ENCODE measurements around the gene GPR137B.

The GPR137B gene

DNA sequence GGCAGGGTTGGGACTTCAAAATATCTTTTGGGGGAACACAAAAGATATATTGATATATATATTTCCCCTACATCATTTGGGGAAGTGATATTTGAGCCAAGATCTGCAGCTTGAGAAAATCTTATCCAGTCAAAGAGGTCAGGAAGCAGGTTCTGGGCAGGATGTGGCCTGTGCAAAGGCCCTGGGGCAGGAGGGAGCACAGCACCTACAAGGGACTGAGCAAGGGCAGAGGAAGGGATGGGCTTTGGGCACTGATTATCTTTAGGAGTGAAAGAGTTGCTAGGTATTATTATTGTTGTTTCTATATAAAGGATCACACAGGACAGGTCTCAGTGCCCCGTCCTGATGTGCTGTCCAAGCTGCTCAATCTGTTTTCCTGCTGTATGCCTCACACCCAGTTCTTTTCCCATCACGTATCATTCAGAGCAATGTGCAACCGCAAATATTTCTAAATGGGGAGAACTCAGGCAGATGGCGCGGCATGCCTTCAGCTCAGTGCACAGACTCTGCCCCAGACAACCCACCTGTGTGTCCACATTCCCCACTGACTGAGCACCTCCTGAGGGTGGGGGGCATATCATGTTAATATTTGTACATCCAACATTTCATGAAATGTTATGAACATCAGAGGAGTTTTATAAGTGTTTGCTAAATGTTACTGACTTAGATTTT lies 28.1 kb upstream of the GPR137B start:
- no peak for DNase-seq

DNA sequence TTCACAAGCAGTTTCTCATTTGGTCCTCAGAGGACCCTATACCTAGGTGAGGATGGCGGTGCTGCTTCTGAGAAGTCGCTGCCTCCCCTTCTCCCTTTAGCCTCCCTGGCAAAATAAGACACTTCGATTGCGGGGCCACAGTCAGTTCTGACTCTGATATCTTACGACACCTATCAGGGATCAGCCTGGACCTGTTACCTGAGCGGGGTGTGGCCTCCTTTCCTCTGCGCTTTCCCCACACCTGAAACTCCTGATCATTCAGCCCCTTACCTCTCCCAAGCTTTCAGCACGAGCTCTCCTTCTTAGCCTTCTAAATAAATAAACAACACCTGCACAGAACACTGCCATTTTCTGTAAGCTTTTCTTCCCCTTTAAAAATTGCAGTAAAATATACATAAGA lies 24.6 kb upstream of the GPR137B start:
- DNase-seq: no peak

DNA sequence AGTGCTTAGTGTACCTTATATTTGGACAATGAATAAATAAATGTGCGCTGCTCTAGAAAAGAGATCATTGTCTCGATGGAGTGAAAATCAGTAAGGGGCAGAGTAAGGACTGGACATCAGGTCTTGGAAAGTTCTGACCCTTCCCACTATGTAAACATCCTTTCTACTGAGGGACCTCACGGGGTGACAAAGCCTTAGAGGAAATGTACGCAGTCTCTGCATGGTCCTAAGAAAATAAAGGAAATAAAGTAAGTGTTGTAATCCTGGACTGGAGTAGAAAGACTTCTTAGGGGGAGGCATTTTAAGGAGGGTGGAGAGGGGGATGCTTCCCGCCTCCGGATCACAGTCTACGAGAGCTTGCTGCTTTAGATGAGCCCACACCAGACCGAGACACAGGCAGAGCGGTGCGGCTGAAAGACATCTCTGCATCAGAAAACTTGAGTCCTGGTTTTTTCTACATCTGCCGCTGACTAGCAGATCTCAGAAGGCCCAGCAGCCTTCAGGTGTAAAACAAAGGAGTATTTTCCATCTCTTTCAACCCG lies 22.3 kb upstream of the GPR137B start:
- no peak for DNase-seq

DNA sequence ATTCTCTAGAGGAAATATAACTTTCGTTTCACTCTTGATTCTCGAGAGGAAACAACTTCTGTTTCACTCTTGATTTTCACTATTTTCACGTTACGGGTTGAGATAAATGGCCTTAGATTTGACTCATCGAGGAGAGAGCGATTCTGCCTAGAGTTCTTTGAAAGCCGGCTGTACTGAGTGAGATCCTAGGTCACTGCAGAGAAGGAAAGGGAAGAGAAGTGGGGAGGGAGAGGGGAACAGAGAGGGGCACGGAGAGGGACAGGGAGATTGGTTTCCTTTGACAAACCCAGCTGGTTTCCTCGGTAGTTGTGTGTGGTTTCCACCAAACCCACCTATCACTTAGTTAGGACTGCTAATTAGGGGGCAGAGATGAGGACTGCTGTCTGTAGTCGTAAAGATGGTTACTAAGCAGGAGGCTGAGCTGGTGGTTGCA lies 21.6 kb upstream of the GPR137B start:
- DNase-seq: no peak

DNA sequence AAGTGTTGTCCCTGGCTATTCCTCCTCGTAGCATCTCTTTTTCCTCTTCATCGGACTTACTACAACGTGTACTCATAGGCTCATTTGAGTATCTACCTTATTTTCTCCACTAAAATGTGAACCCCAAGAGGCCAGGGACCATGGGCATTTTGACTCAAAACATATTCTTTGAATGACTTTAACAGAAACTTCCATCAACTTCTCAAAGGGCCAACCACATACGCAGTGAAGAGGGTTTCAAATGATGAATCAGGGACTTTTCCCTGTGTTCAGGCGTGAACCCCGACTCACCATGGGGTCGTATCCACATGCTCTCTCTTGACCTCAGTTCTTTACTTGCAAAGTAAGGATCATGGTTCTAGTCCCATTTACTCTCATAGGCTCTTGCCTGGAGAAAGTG lies 20.2 kb upstream of the GPR137B start:
- DNase-seq: no peak

DNA sequence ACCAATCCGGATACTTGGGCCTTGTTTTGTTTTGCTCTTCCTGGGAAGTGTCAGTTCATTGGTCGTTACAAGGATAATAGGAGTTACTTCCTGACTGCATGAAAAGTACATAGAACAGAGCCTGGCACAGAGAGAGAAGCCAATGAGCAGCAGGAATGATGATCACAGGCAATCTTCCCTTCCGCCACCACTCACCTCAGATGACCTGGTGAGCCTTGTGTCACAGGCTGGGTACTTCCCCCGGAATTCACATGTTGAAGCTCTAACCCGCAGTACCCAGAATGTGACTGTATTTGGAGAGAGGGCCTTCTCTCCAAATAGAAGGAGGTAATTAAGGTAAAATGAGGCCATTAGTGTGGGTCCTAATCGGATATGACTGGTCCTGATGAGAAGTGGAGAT lies 18.8 kb upstream of the GPR137B start:
- no peak for DNase-seq

DNA sequence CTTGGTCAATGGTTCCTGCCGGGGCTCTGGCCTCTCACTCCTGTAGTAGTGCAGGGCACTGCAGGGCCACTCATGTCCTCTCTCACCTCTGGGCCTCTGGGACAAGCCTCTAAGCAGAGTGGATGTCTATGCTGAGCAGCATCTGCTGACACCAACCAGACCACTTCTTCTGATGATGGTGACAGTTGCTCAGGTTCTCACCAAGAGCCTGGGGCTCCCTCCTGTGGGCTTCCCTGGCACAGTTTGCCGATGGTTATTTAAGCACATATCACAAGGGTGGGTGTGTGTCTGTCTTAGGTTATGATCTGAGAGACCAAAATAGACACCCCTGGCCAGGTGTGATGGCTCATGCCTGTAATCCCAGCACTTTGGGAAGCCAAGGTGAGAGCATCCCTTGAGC lies 17.4 kb upstream of the GPR137B start:
- DNase-seq: no peak

- DNase-seq: no peak
Measured at GRCh38 chr1:236127045-236127444, 15.3 kb upstream of the GPR137B start.

DNA sequence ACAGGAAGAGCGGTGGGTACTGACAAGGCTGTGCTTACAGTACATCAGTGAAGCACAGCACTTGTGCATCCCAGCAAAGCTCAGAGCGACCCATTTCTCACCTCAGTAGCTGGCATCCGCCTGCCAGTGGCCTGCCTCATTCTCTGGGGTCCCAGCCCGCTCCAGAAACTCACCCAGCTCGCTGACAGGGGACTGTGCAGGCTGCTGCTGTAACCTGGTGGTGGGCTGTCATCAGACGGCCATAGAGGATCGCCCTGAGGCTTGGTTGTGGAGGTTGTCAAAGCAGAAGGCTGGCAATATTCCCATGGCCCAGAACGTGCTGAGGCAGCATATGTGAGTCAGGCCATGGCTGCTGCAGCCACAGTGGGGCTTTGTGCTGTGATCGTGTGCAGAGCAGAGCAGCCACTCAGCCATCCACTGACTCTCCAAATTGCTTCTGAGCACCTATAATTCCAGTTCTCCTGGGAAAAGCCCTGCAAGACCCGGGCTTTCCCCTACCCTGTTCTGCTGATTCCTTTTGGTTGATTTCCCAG lies 13.6 kb upstream of the GPR137B start:
- no peak for DNase-seq

DNA sequence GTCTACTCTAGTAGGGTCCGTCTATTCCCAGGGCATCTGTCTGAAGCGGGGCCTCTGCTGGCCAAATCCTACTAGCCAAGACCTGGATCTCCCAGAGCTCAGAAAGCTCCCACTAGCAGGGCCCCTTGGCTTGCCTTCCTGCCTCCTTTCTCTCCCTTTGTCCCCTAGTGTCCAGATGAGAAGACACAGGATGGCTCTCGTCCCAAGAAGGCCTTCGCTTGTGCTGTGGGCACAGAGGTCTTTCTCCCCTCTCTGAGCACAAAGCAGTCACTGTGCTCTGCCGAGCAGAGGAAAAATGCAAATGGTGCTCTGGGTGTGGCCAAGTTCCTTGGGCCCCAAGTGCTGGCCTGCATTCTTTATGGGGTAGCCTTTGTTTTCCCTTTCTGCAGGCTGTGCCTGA lies 13.0 kb upstream of the GPR137B start:
- no peak for DNase-seq

GRCh38 chr1:236130372-236130771 lies 12.0 kb upstream of the GPR137B start:
- no peak for DNase-seq

DNA sequence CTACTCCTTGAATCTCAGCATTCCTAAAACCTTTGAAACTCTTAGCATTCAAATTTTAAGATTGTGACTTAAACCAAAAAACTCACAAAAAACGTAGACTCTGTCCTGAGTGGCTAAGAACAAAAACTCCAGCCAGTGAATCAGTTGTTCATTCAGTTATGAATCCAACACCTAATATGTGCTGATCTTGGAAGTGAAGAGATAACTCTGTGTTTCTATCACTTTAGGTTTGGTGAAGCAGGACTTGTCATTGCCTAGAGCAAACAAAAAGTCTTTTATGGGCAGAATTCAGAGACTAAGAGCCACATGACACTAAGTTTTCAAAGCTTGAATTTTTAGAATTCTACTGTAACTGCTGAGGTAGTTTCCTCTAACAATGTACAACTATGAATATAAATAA lies 10.4 kb upstream of the GPR137B start:
- no peak for DNase-seq

- DNase-seq: no peak
Measured at GRCh38 chr1:236132420-236133046, 9.8 kb upstream of the GPR137B start.

GRCh38 chr1:236133339-236133738 lies 9.0 kb upstream of the GPR137B start:
- no peak for DNase-seq

GRCh38 chr1:236133802-236134201 lies 8.5 kb upstream of the GPR137B start:
- DNase-seq: no peak

- no peak for DNase-seq
Measured at GRCh38 chr1:236137285-236137852, 5.0 kb upstream of the GPR137B start.

GRCh38 chr1:236139495-236139894 lies 2.8 kb upstream of the GPR137B start:
- no peak for DNase-seq

- DNase-seq: no peak
Measured at GRCh38 chr1:236140705-236141446, 1.5 kb upstream of the GPR137B start.

GRCh38 chr1:236141447-236142252 lies 689 bp upstream of the GPR137B start:
- DNase-seq: peak; percentile 23

DNA sequence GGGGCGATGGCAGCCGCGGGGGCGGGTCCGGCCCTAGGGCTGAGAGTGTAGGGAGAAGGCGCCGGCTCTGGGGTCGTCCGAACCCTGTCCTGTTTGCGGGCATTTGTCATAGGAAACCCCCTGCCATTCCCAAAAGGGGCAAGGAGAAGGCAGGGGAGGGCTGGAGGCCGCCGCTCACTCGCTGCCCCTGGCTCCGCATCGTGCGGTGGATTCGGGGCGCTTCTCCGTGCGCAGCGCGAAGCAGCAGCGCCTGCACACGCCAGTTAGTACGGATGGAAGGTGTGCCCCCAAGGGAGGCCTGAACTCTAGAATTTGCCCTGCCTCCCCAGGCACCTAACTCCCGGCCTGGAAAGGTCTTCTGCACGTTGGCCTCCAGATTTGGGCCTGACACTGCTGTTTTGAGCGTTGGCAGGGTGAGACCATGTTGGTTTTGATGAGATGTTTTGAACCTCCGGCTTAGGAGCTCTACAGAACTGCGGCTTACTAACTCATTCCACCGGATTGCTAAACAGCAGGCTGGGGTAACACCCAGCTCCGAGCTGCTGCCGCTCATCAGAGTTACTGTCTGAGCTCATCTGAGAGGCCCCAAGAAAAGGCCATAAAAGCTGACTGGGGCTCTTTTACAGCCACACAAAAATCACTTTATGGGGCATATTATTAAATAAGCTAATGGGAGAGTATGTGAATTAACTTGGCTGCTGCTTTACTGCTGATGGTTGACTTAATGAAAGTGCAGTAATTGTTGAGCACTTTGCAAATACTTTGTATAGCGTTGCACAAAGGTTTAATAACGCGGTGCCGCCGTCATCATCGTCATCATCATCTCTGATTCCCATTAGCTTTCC lies 987 bp downstream of the GPR137B start:
- DNase-seq: peak; percentile 35

DNA sequence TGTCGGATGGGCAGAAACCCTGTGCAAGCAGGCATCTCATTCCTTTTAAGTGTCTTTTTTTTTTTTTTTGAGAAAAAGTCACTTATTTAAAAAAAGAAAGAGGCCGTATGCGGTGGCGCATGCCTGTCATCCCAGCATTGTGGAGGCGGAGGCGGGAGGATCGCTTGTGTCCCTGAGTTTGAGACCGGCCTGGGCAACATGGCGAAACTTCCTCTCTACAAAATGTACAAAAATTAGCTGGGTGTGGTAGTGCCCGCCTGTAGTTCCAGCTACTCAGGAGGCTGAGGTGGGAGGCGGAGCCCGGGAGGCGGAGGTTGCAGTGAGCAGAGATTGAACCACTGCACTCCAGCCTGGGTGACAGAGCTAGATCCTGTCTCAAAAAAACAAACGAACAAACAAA lies 1.7 kb downstream of the GPR137B start:
- no peak for DNase-seq
